PFSK-1 (cell line): ENCODE results near the gene MALAT1.

Experiments used
- FOXP2 ChIP-seq: optimal IDR thresholded peaks from 2 replicates; pipeline ENCODE3; 2011; ENCODE audit warnings: borderline replicate concordance, control low read depth, inconsistent platforms; ENCODE audit not compliant: insufficient read depth; ENCODE audit errors: extremely low read length, extremely low read depth
- POLR2AphosphoS5 ChIP-seq: IDR thresholded peaks from 2 replicates; pipeline ENCODE4 v1.6.1; 2012; ENCODE audit warnings: low read depth, mild to moderate bottlenecking, control low read depth, low read length, moderate library complexity
- REST ChIP-seq, 2 experiments: IDR thresholded peaks; 2 replicates each; pipeline versions ENCODE4 v1.6.1 to v1.8.0; 2011 to 2012; ENCODE audit warnings: low read depth in 2 of 2, low read length in 2 of 2, control low read depth in 1 of 2, inconsistent platforms in 1 of 2, mild to moderate bottlenecking in 1 of 2, moderate library complexity in 1 of 2; ENCODE audit not compliant: insufficient read depth in 1 of 2
- SIN3A ChIP-seq: IDR thresholded peaks from 2 replicates; pipeline ENCODE4 v1.6.1; 2012; ENCODE audit warnings: mild to moderate bottlenecking, low read length, moderate library complexity, borderline replicate concordance; ENCODE audit not compliant: insufficient read depth
- TAF1 ChIP-seq: IDR thresholded peaks from 2 replicates; pipeline ENCODE4 v1.6.1; 2012; ENCODE audit warnings: low read length, control low read depth, borderline replicate concordance; ENCODE audit not compliant: insufficient read depth

The MALAT1 gene

DNA sequence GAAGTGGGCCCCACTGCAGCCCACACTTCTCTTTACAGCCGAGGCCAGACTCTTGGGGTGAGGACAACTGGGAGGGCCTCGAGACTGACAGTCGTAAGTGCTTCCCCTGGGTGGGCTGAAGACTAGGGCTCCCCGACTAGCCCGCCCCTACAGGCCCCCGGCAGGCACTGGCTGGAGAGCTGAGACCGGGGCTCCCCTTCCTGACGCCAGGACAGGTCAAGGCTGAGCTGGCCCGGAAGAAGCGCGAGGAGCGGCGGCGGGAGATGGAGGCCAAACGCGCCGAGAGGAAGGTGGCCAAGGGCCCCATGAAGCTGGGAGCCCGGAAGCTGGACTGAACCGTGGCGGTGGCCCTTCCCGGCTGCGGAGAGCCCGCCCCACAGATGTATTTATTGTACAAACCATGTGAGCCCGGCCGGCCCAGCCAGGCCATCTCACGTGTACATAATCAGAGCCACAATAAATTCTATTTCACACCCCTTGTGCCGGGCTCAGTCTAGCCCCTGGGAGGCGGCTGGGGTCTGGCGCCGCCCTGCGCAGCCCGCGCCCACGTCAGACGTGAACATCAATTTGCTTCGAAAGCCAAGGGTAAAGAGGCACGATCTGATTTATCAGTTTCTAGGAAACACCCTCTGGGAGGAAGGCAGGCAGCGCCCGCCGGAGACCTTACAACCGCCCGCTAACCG is 39.5 kb downstream of the MALAT1 start:
- TF ChIP-seq REST (IDR thresholded peaks at IDR 0.05; ENCODE audit: insufficient read depth in 1 of 2, low read depth in 2 of 2, low read length in 2 of 2) = no peak
- TF ChIP-seq POLR2AphosphoS5 = peak; percentile 59; the same call in 1 of the 2 replicates

DNA sequence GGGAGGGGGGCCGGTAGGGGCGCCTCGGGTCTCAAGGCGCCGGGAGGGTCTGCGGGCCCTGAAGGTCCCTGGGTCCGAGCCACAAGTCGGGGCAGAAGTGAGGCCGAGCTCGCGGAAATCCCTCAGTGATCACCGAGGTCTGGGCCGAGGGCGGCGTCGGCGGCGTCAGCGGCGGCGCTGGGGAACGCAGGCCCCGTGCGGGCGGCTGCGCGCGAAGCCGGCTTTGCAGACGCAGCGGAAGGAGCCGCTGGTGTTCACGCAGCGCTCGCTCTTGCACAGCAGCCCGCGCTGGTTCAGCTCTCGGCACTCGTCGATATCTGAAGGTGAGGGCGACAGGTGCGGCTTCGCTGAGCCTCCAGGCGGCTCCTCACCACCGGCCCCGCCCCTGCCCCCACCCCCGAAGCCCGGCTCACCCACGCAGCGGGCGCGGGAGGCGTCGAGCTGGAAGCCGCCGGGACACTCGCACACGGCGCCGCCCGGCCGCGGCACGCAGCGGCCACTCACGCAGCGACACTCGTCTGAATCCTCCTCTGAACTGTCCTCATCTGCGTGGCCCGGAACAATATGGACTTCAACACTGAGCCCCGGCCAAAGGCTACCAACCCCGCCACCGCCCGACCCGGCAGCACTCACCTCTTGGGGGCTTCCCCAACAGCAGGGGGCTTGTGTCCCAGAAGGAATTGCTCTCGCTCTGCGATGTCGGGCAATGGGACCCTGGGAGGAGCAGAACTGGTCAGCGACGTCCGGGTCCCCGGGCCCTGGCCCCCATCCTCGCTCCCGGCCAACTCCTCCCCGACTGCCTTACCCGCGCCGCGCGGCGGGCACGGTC is 40.3 kb downstream of the MALAT1 start:
- TF ChIP-seq POLR2AphosphoS5 (no peak), SIN3A (no peak), REST (IDR thresholded peaks at IDR 0.05; ENCODE audit: insufficient read depth in 1 of 2, low read depth in 2 of 2, low read length in 2 of 2) (no peak), TAF1 (no peak), FOXP2 (no peak)

DNA sequence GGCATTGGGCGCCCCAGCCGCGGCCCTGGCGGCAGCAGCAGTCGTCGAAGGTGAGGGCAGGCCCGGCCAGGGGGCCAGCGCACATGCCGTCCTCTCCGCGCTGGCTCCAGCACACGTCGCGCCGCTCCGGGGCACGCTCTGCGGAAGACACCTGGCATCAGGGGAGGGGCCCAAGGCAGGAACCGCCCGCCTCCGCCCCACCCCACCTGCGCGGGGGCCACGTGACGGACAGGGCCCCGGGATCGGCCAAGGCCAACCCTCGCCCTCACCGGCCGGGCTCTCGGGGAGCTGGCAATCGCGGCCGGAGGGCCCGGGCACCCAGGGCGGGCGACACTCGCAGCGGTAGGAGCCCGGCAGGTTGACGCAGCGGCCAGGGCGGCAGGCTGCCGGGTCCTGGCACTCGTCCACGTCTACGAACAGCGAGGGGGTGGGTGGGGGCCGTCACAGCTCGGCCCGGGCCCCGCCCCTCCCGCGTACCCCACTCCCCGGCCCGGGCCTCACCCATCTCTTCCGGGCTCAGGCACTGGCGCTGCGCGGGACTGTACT is 41.0 kb downstream of the MALAT1 start:
- TF ChIP-seq SIN3A (no peak), POLR2AphosphoS5 (no peak), TAF1 (no peak), REST (IDR thresholded peaks at IDR 0.05; ENCODE audit: insufficient read depth in 1 of 2, low read depth in 2 of 2, low read length in 2 of 2) (no peak), FOXP2 (peak; percentile 19)

DNA sequence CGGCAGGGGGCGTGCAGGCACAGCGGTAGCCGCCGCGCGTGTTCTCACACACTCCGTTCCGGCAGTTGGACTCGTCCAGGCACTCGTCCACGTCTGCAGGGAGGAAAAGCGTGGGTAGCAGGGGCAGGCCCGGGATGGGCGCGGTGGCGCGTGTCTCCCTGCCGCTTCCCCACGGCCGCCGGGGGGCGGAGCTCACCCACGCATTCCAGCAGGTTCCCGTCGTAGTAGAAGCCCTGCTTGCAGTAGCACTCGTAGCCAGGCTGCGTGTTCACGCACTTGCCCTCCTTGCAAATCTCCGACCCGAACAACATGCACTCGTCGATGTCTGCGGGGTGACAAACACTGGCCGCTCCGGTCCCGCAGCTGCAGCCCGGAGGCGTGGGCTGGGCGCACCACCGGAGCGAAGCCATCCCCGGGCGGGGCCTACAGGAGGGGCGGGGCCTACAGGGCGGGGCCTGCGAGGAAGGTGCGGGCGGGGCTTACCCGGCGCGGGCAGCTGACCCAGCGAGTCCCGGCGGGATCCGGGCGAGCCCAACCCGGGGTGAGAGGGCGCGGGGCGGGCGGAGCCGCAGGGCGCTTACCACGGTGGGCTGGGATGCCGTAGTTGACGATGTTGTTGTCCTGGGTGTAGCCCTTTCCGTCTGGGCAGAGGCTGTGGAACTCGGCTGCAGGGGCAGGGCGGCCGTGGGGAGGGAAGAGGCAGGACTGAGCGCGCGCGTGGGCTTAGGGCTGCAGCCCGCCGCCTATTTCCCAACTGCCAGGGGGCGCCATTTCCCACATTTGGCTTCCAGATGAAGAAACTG is 41.6 kb downstream of the MALAT1 start:
- TF ChIP-seq TAF1 = no peak
- TF ChIP-seq POLR2AphosphoS5 = peak; percentile 60
- TF ChIP-seq SIN3A = 0 out of 2 replicates have a peak, but pooled peaks have one; percentile 37
- TF ChIP-seq REST (IDR thresholded peaks at IDR 0.05; ENCODE audit: insufficient read depth in 1 of 2, low read depth in 2 of 2, low read length in 2 of 2) = no peak
- TF ChIP-seq FOXP2 = peak; percentile 90
